NB4 (cell line): Measurements from ENCODE around the gene TNFAIP8L3.

Source experiments
- MAX ChIP-seq: IDR thresholded peaks from 2 replicates; pipeline ENCODE4 v1.6.1; 2011; ENCODE audit warnings: low read depth, low read length
- POLR2A ChIP-seq: IDR thresholded peaks from 2 replicates; pipeline ENCODE4 v1.6.1; 2011; ENCODE audit warnings: mild to moderate bottlenecking; ENCODE audit not compliant: insufficient read length; ENCODE audit errors: extremely low read depth
- TF ChIP-seq, protein P1 (sequence below): IDR thresholded peaks from one replicate; pipeline ENCODE4 v1.5.1; 2012; ENCODE audit warnings: low read depth, low read length

- TF ChIP-seq, protein P1, sequence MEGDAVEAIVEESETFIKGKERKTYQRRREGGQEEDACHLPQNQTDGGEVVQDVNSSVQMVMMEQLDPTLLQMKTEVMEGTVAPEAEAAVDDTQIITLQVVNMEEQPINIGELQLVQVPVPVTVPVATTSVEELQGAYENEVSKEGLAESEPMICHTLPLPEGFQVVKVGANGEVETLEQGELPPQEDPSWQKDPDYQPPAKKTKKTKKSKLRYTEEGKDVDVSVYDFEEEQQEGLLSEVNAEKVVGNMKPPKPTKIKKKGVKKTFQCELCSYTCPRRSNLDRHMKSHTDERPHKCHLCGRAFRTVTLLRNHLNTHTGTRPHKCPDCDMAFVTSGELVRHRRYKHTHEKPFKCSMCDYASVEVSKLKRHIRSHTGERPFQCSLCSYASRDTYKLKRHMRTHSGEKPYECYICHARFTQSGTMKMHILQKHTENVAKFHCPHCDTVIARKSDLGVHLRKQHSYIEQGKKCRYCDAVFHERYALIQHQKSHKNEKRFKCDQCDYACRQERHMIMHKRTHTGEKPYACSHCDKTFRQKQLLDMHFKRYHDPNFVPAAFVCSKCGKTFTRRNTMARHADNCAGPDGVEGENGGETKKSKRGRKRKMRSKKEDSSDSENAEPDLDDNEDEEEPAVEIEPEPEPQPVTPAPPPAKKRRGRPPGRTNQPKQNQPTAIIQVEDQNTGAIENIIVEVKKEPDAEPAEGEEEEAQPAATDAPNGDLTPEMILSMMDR: no peak
- TF ChIP-seq MAX (no peak), POLR2A (no peak)
Measured at GRCh38 chr15:51030649-51031316, 63.9 kb downstream of the TNFAIP8L3 start.
